GM19035 (cell line): Measurements from ENCODE around the gene ZBTB21.

ENCODE experiments used
- ATAC-seq: cut with Tn5 transposase; IDR thresholded peaks from one replicate; pipeline ENCODE4 v1.9.1; 2021; ENCODE audit not compliant: unreplicated experiment

Gene ZBTB21

GRCh38 chr21:42021371-42022090 lies 11.4 kb upstream of the ZBTB21 start:
- ATAC-seq: no peak

GRCh38 chr21:42019706-42020105 lies 9.5 kb upstream of the ZBTB21 start:
- ATAC-seq: no peak

- no peak for ATAC-seq
Observed at GRCh38 chr21:42019101-42019605, 9.0 kb upstream of the ZBTB21 start.

GRCh38 chr21:42017022-42017421 lies 6.9 kb upstream of the ZBTB21 start:
- ATAC-seq: no peak

DNA sequence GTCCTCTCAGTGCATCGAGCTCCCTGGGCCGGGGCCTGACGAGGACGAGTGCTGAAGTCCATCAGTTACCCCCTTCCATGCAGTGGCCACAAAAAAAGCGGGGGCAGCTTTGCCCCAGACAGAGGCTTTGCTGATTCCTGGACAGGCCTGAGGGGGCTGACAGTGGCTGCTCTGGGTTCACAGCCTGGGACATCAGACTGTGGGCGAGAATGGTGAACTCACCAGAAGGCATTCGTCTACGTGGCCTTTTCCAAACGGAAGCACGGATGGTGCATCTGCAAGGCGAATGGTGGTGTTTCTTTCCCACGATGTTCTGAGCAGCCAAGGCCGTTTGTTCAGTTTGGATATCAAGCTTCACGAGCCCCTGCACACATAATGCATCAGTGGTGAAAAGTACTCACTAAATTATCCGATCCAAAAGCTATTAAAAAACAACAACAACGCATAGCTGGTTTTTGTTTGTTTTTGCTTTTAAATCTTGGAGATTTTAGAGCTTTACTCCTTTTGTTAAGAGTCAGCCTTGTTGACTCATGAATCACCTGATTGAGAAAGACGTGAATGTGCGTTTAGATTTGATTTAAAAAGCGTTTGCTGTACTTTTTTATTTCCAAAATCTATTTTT lies 6.3 kb upstream of the ZBTB21 start:
- no peak for ATAC-seq

- ATAC-seq: no peak
Observed at GRCh38 chr21:42013931-42014330, 3.8 kb upstream of the ZBTB21 start.

GRCh38 chr21:42013376-42013775 lies 3.2 kb upstream of the ZBTB21 start:
- ATAC-seq: no peak

- no peak for ATAC-seq
Observed at GRCh38 chr21:42012763-42013329, 2.7 kb upstream of the ZBTB21 start.

GRCh38 chr21:42012344-42012743 lies 2.2 kb upstream of the ZBTB21 start:
- no peak for ATAC-seq

- ATAC-seq: peak; percentile 27
Observed at GRCh38 chr21:42010507-42011495, 641 bp upstream of the ZBTB21 start.

GRCh38 chr21:42009018-42009830 lies 936 bp downstream of the ZBTB21 start:
- peak; percentile 4 for ATAC-seq

DNA sequence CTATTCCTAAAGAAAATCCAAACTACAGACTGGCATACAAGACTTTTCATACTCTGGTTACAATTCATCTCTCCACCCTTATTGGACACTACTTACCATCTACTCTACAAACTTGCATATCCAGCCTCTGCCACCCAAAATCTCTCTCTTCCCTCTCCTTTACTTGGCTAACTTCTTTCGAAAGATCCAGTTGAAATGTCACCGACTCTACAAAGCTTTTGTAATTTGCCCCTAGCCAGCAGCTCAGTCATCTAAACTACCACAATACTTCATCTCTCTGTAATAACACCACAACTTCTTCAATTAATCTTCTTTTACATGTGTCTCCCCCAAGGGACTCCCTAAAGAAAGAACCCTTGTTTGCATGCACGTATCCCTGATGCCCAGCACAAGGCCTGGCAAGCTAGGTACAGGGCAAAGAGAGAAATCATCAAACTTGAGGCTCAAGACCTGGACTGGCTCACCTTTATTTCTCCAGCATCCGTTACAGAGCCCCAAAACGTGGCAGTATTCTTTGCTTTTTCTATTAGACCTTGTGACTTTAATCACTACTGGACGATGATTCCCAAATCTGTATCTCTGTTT lies 2.7 kb downstream of the ZBTB21 start:
- no peak for ATAC-seq

- no peak for ATAC-seq
Observed at GRCh38 chr21:42006765-42007164, 3.4 kb downstream of the ZBTB21 start.

DNA sequence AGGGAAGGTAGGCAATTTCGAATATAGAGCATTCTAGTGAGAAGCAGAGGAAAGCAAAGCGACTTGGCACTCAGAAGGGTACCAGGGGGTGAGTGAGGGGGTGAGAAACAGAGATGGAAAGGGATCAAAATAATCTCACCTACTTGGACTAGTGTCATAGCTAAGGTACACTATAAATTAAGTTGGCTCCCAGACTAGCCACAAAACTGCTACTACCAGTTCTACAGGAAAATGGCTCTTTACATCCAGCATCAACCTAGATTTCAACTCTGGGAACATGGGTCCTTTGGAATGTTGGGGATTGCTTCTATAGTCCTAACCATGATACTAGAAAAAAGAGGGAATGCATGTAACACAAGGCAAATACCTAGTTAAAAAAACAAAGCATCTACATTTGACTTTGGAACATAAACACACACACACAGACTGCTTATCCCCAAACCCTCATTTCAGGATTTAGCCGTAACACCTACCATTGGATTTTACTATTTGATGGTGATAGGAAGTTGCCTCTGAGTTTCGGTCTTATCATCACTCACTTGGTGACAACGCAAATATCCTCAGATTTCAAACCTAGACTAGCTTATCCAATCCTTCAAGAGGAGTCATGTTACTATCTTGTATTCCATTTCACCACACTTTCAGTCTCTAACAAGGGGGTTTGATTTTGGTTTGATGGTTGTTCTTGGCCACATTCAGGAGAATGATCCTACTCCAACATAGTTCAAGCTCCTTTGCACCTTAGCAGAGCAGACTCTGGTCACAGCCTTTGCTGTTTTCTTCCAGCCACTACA lies 5.6 kb downstream of the ZBTB21 start:
- no peak for ATAC-seq

- no peak for ATAC-seq
Observed at GRCh38 chr21:42003051-42003461, 7.1 kb downstream of the ZBTB21 start.

GRCh38 chr21:42002421-42002958 lies 7.7 kb downstream of the ZBTB21 start:
- peak; percentile 75 for ATAC-seq

GRCh38 chr21:42001781-42002180 lies 8.4 kb downstream of the ZBTB21 start:
- ATAC-seq: no peak

- ATAC-seq: no peak
Observed at GRCh38 chr21:42000908-42001307, 9.3 kb downstream of the ZBTB21 start.

GRCh38 chr21:41997657-41998056 lies 12.5 kb downstream of the ZBTB21 start:
- ATAC-seq: no peak
